Activated naive CD8-positive, alpha-beta T cell treated with anti-CD3 and anti-CD28 coated beads, Interleukin-2, amount 50 U/mL, for 24 hours (primary cell): ENCODE data around the gene CD27.
A peak's percentile ranks its signal among the peaks of the same experiment; 100 is the strongest.

Experiments used
- ATAC-seq: fragments of 150-1000 bp; cut with Tn5 transposase; one replicate; pipeline ENCODE4 v1.10.0; 2021
- DNase-seq: peaks from one replicate; pipeline ENCODE4 v3.0.0; 2021
- H3K27ac Mint-ChIP-seq: one replicate; pipeline ENCODE4 v1.8.0; 2021; ENCODE audit warnings: mild to moderate bottlenecking, mixed read lengths
- H3K27me3 Mint-ChIP-seq: one replicate; pipeline ENCODE4 v1.8.0; 2021; ENCODE audit warnings: mixed read lengths
- H3K36me3 Mint-ChIP-seq: one replicate; pipeline ENCODE4 v1.8.0; 2021; ENCODE audit warnings: low read depth, mixed read lengths
- H3K4me1 Mint-ChIP-seq: one replicate; pipeline ENCODE4 v1.8.0; 2021; ENCODE audit warnings: mixed read lengths
- H3K4me3 Mint-ChIP-seq: one replicate; pipeline ENCODE4 v1.8.0; 2021; ENCODE audit warnings: mild to moderate bottlenecking, moderate library complexity, mixed read lengths
- H3K9me3 Mint-ChIP-seq: one replicate; pipeline ENCODE4 v1.8.0; 2021; ENCODE audit warnings: mixed read lengths

The CD27 gene

DNA sequence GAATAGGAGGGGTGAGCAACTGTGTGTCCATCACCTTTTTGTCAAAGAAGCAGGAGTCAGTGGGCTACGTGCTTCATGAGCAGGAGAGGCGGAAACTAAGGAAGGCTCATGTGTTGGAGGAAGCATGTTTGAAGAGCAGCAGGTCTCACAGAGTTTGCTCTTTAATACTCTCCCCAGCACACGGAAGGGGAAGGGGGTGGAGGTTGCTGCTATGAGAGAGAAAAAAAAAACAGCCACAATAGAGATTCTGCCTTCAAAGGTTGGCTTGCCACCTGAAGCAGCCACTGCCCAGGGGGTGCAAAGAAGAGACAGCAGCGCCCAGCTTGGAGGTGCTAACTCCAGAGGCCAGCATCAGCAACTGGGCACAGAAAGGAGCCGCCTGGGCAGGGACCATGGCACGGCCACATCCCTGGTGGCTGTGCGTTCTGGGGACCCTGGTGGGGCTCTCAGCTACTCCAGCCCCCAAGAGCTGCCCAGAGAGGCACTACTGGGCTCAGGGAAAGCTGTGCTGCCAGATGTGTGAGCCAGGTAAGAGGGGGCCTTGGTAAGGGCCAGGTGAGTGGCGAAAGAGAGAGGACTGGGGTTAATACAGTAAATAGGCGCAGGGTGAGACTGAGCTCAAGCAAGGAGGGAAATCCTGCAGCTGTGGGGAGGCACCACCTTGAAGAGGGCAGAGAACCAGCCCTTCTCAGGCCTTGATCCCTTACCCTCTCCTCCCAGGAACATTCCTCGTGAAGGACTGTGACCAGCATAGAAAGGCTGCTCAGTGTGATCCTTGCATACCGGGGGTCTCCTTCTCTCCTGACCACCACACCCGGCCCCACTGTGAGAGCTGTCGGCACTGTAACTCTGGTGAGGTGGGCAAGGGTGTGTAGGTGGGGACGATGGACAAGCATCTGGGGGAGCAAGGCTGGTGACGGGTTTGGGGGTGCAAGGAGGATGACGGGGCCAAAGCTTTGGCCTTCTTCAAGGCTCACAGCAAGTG is at the start of gene CD27:
Gene CD27, plus strand, starts transcription at position 252 of the 985 bp plus-strand sequence. Its CDS starts 141 bp downstream, at position 393.
- H3K27me3 Mint-ChIP-seq = no peaks in the 10 kb centered on the region
- peak; percentile 4 for ATAC-seq
- no peak for DNase-seq
- peaks cover 73% of the 10 kb centered on the region for H3K4me1 Mint-ChIP-seq
- peak within 1 kb of the TSS; percentile 97 for H3K27ac Mint-ChIP-seq
- peaks cover 61% of the 10 kb centered on the region for H3K36me3 Mint-ChIP-seq
- H3K9me3 Mint-ChIP-seq = no peaks in the 10 kb centered on the region
- peak within 1 kb of the TSS; percentile 98 for H3K4me3 Mint-ChIP-seq

DNA sequence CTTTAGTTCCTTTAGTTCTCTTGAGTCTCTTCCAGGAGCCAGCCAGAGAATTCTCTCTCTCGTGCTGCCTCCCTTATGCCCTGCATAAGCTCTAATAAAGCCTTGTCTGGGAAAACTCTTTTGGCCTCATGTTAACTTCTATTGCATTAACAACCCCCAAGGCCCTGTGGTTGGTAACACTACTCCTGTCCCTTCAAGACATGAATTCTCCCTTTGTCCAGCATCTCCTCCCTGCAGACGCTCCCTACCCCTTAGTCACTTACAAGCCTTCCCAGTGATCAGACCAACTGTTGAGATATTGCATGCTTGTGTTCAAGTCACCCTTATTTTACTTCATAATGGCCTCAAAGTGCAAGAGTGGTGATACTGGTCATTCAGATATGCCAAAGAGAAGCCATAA is 48.7 kb upstream of the CD27 start:
- no peaks in the 10 kb centered on the region for H3K9me3 Mint-ChIP-seq
- ATAC-seq (no peak), DNase-seq (no peak)
- no peak overlapping the region for H3K4me3 Mint-ChIP-seq
- no peaks in the 10 kb centered on the region for H3K36me3 Mint-ChIP-seq
- H3K27me3 Mint-ChIP-seq = no peaks in the 10 kb centered on the region
- H3K4me1 Mint-ChIP-seq = no peaks in the 10 kb centered on the region
- no peak overlapping the region for H3K27ac Mint-ChIP-seq

DNA sequence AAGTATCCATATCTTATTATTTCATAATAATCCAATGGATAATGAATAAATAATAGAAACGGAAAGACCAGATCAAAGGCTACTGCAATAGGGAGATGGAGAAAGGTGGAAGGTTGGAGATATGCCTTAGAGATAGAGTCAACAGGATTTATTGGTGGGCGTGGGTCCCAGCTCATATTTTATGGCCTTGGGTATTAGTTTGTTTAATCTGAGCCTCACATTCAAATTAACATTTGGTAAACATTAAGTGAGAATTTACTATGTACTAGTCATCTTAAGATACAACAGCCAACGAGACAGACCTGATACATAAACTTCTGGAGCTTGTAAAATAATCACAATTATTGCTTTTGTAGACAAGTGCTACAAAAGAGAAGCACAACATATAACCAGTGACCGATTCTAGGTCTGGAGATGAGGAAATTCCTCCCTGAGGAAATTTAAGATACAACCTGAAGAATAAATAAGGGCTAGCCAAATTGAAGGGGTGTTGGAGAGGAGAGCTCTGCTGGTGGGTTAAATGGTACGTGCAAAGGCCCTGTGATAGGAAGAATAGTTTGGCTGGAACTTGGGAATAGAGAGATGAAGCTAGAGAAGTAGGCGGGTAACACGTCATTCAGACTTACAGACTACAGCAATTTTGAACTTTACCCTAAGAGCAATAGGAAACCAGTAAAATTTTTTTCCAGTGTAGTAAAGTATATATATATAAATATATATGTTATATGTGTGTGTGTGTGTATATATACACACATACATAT is 44.7 kb upstream of the CD27 start:
- no peak overlapping the region for H3K27ac Mint-ChIP-seq
- no peaks in the 10 kb centered on the region for H3K27me3 Mint-ChIP-seq
- no peaks in the 10 kb centered on the region for H3K4me1 Mint-ChIP-seq
- no peaks in the 10 kb centered on the region for H3K36me3 Mint-ChIP-seq
- H3K4me3 Mint-ChIP-seq = no peak overlapping the region
- H3K9me3 Mint-ChIP-seq = no peaks in the 10 kb centered on the region
- ATAC-seq (no peak), DNase-seq (no peak)

DNA sequence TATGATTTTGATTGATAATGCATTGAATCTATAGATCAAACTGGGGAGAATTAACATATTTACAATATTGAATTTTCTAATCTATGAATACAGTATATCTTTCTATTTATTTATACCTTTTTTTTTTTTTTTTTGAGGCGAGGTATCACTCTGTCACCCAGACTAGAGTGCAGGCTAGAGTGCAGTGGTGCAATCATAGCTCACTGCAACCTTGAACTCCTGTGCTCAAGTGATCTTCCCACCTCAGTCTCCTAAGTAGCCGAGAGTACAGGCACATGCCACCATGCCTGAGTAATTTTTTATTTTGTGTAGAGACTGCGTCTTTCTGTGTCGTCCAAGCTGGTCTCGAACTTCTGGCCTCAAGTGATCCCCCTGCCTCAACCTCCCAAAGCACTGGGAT is 40.4 kb upstream of the CD27 start:
- Mint-ChIP-seq H3K9me3 (no peaks in the 10 kb centered on the region), H3K27ac (no peak overlapping the region), H3K27me3 (no peaks in the 10 kb centered on the region), H3K4me1 (no peaks in the 10 kb centered on the region), H3K36me3 (no peaks in the 10 kb centered on the region), H3K4me3 (no peak overlapping the region)
- DNase-seq (no peak), ATAC-seq (no peak)

DNA sequence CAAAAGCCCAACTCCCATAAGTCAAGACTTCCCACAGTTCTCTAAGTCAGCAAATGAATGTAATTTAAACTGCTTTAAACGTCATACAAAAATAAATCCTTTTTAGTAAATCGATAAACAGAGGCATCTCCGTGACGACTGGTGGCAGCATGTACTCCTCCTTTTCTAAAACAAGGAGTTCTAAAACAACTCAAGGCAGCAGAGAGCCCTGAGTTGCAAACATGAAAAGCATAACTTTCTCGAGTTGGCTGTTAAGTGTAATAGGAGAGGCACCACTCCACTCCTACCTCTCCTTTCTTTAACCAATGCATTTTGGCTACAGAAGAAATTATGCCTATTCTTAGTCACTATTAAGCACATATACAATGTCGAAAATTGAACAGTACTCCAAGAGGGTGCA is 38.8 kb upstream of the CD27 start:
- DNase-seq (no peak), ATAC-seq (no peak)
- Mint-ChIP-seq H3K27me3 (no peaks in the 10 kb centered on the region), H3K27ac (no peak overlapping the region), H3K4me3 (no peak overlapping the region), H3K9me3 (no peaks in the 10 kb centered on the region), H3K4me1 (no peaks in the 10 kb centered on the region), H3K36me3 (no peaks in the 10 kb centered on the region)

DNA sequence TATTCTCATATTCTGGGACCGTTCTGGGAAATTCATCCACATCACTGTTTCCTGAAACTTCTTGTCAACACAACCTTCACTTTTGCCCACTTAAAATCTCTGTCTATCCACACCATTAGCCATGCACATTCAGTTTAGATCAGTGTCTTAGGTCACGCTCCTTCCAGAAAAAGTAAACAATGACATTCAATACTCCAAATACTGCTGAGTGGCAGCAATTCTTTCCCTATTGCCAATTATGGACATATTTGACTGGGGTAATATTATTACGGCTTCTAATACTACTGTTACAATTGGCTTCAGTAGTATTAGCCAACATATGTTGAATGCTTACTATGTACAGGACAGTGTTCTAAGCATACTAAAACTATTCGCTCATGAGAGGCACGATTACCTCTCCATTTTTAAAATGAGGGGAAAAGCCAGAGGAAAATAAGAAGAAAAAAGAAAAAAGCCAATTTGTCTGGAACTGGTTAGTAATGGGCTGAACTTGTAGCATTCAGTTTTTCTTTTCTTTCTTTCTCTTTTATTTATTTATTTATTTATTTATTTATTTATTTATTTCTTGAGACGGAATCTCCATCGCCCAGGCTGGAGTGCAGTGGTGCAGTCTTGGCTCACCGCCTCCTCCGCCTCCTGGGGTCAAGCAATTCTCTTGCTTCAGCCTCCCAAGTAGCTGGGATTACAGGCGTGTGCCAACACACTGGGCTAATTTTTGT is 37.4 kb upstream of the CD27 start:
- H3K4me3 Mint-ChIP-seq = no peak overlapping the region
- H3K36me3 Mint-ChIP-seq = no peaks in the 10 kb centered on the region
- no peak overlapping the region for H3K27ac Mint-ChIP-seq

DNA sequence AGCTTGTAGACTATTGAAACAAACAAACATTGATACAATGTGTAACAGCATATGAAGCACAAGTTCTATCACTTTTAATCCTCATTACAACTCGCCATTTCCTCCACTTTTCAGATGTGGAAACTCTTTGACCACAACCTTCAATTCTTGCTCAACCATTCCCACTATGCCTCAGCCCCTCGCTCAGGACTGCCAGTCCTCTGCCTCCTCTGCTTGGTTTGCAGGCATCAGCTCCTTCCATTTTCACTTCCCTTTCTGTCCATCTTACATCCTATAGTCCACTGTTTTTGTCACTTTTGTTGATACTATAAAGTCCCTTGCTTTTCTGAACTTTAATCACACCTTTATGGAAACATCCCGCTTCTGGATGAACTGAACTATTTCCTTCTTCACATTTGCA is 28.2 kb upstream of the CD27 start:
- H3K9me3 Mint-ChIP-seq = no peaks in the 10 kb centered on the region
- DNase-seq (no peak), ATAC-seq (peak; percentile 73)
- H3K27ac Mint-ChIP-seq = no peak overlapping the region
- H3K27me3 Mint-ChIP-seq = no peaks in the 10 kb centered on the region
- H3K4me1 Mint-ChIP-seq = peaks cover 12% of the 10 kb centered on the region
- H3K36me3 Mint-ChIP-seq = no peaks in the 10 kb centered on the region
- H3K4me3 Mint-ChIP-seq = no peak overlapping the region

More for the DNA sequence above, 37.4 kb upstream of the CD27 start:
- Mint-ChIP-seq H3K4me1 (no peaks in the 10 kb centered on the region), H3K9me3 (no peaks in the 10 kb centered on the region), H3K27me3 (no peaks in the 10 kb centered on the region)
- DNase-seq (no peak), ATAC-seq (no peak)

DNA sequence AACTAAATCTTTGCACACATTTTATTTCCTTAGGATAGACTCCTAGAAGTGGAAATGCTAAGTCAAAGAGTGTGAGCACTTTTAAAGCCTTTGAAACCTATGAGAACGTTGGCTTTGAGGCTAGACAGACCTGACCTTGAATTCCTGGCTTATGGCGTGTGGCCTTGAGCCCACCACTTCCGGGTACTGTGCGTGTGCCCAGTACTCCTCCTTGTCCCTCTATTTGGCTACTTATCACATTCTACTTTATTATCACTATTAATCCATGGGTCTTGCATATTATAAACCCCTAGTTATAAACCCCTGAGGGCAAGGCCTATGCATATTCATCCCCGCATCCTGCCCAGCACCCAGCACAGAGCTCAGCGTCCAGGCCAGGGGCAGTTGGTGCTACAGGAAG is 26.0 kb upstream of the CD27 start:
- H3K27me3 Mint-ChIP-seq = no peaks in the 10 kb centered on the region

DNA sequence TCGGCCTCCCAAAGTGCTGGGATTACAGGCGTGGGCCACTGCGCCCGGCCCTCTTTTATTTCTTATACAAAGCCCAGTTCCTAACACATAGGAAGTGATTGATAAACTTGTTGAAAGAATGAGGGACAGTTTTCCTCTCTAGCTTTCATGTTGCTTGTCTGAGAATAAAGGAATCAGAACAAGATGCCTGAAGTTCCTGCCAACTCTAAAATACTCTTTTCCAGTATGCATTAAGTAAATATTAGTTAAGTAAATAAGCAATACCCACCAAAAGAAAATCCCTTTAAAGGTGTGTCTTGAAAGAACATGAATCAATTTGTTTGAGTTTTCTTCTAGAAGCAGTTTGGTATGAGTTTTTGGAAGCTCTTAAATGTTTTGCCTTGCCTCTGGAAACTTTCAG is 24.4 kb upstream of the CD27 start:
- no peak overlapping the region for H3K4me3 Mint-ChIP-seq
- H3K4me1 Mint-ChIP-seq = peaks cover 33% of the 10 kb centered on the region
- DNase-seq (no peak), ATAC-seq (no peak)
- H3K9me3 Mint-ChIP-seq = no peaks in the 10 kb centered on the region
- no peaks in the 10 kb centered on the region for H3K27me3 Mint-ChIP-seq
- no peak overlapping the region for H3K27ac Mint-ChIP-seq
- H3K36me3 Mint-ChIP-seq = no peaks in the 10 kb centered on the region

More for the DNA sequence above, 26.0 kb upstream of the CD27 start:
- Mint-ChIP-seq H3K36me3 (no peaks in the 10 kb centered on the region), H3K27ac (no peak overlapping the region), H3K4me3 (no peak overlapping the region), H3K4me1 (peaks cover 19% of the 10 kb centered on the region), H3K9me3 (no peaks in the 10 kb centered on the region)
- ATAC-seq (no peak), DNase-seq (no peak)

DNA sequence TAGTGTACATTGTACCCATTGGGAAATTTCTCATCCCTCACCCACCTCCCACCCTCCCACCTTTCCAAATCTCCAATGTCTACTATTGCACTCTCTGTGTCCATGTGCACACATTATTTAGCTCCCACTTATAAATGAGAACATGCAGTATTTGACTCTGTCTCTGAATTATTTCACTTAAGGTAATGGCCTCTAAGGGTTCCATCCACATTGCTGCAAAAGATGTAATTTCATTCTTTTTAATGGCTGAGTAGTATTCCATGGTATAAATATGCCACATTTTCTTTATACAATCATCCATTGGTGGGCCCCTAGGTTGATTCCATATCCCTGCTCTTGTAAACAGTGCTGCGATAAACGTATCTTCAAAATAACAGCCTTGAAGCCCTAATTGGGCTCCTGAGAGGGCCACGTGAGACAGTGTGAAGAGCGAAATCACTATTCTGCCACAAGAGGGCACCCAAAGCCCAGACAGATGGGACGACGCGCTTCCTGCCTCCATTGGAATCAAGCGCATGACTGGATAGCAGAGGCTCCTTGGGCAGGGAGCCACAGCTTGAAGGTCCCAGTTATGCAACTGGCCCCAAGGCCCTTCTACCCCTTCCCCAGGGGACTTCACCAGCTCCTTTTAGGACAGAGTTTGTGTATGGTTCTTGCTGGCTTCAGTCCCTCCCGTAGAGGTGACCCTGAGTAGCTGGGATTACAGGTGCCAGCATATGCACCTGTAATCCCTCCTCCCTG is 21.3 kb upstream of the CD27 start:
- peak overlapping the region; percentile 65 for H3K4me3 Mint-ChIP-seq
- H3K27me3 Mint-ChIP-seq = no peaks in the 10 kb centered on the region
- H3K27ac Mint-ChIP-seq = peak overlapping the region; percentile 85
- no peaks in the 10 kb centered on the region for H3K9me3 Mint-ChIP-seq
- H3K36me3 Mint-ChIP-seq = no peaks in the 10 kb centered on the region
- DNase-seq = peak; percentile 73
- H3K4me1 Mint-ChIP-seq = peaks cover 52% of the 10 kb centered on the region
- peak; percentile 58 for ATAC-seq

DNA sequence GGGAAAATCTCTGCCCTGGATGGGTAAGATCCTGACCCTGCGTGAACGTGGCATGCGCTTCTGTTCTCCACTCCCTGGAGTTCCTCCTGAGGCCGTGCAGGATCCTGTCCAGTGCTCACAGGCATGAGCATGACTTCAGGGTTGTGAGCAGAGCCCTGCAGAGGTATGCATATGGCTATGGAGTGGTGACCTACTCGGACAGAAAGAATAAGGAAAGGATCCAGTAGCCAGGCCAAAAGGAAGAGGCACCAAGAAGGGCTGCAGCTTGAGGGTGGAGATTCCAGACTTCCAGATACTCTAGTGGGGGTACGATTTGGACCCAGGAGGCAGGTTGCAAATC is 20.8 kb upstream of the CD27 start:
- Mint-ChIP-seq H3K4me1 (peaks cover 55% of the 10 kb centered on the region), H3K27me3 (no peaks in the 10 kb centered on the region), H3K27ac (peak overlapping the region; percentile 85), H3K9me3 (no peaks in the 10 kb centered on the region), H3K36me3 (no peaks in the 10 kb centered on the region), H3K4me3 (peak overlapping the region; percentile 65)
- DNase-seq (no peak), ATAC-seq (no peak)

DNA sequence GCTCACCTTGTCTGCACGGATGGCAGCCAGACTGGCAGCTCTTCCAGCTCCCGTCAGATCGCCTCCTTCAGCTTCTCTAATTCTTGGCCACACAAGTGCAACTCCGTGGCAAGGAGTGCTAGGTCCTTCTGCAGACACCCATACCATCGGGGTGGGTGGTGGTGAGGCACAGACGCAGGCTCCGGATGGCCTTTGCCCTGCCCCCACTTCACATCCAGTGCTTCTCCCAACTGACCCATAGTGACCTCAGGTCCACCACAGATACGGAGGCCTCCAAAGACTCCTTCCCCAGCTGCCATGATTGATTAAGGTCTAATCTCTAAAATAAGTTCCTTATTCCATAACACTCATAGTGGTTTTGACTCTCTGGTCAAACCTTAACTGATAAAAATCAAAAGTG is 19.9 kb upstream of the CD27 start:
- H3K27ac Mint-ChIP-seq = peak overlapping the region; percentile 91
- ATAC-seq = no peak
- H3K4me3 Mint-ChIP-seq = peak overlapping the region; percentile 65
- H3K27me3 Mint-ChIP-seq = no peaks in the 10 kb centered on the region
- H3K36me3 Mint-ChIP-seq = no peaks in the 10 kb centered on the region
- H3K4me1 Mint-ChIP-seq = peaks cover 60% of the 10 kb centered on the region
- no peaks in the 10 kb centered on the region for H3K9me3 Mint-ChIP-seq
- no peak for DNase-seq

DNA sequence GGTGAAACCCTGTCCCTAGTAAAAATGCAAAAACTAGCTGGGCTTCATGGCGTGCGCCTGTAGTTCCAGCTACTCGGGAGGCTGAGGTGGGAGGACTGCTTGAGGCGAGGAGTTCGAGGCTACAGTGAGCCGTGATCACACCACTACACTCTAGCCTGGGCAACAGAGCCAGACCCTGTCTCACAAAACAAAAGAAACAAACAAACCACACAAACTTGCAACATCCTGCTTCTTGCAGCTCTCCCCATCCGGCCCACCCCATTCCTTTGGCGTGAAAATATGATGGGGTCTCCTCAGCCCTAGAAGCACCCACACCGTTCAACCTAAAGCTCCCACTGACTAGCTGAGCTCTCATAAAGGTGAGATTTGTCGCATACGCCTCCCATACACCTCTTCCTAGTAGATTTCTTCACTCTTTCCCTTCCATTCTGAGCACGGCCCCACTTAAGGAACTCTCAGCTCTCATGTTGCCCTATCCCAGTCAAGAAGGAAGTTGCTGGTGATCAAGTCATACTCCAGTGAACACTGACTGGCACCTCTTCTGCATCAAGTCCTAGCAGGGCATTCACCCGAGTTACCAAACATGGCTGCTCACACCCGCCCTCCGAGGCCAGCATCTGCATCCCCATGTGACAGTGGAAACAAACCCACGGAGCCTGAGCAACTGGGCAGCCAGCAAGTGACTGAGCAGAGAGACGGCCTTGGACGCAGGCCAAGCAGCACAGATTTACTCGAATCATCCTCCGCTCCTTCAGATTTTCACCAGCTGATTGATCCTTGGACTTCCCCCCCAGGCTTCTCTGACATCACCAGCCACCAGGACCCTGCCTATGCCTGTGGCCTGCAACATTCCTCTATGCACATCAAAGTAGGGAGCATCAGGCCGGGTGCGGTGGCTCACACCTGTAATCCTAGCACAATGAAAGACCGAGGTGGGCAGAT is 18.9 kb upstream of the CD27 start:
- no peaks in the 10 kb centered on the region for H3K9me3 Mint-ChIP-seq
- no peaks in the 10 kb centered on the region for H3K36me3 Mint-ChIP-seq
- DNase-seq (peak; percentile 55), ATAC-seq (no peak)
- peaks cover 70% of the 10 kb centered on the region for H3K4me1 Mint-ChIP-seq
- no peaks in the 10 kb centered on the region for H3K27me3 Mint-ChIP-seq
- H3K4me3 Mint-ChIP-seq = peak overlapping the region; percentile 77
- peak overlapping the region; percentile 92 for H3K27ac Mint-ChIP-seq
